Activated naive CD4-positive, alpha-beta T cell treated with anti-CD3 and anti-CD28 coated beads, Interleukin-2, amount 10 ng/mL, durations not matched to agents 7 days and 5 days (primary cell): ENCODE data around the gene PER2.
A peak's percentile ranks its signal among the peaks of the same experiment; 100 is the strongest.

Experiments
- CTCF ChIA-PET: fragments of 350-600 bp; sonication (Branson Sonifier 250); formaldehyde crosslinking; loops from one replicate; lab custom pipeline; 2021; ENCODE audit warnings: antibody characterized with exemption; lab: Charles Lee
- DNase-seq: peaks from one replicate; pipeline ENCODE4 v3.0.0-alpha.2; 2020
- H3K27ac Mint-ChIP-seq: one replicate; pipeline ENCODE4 v1.8.0; 2021; ENCODE audit warnings: mild to moderate bottlenecking, moderate library complexity, mixed read lengths
- H3K27me3 Mint-ChIP-seq: one replicate; pipeline ENCODE4 v1.8.0; 2021; ENCODE audit warnings: mild to moderate bottlenecking, mixed read lengths
- H3K36me3 Mint-ChIP-seq: one replicate; pipeline ENCODE4 v1.8.0; 2021; ENCODE audit warnings: mixed read lengths
- H3K4me1 Mint-ChIP-seq: one replicate; pipeline ENCODE4 v1.8.0; 2021; ENCODE audit warnings: mixed read lengths
- H3K4me3 Mint-ChIP-seq: one replicate; pipeline ENCODE4 v1.8.0; 2021; ENCODE audit warnings: mild to moderate bottlenecking, moderate library complexity, mixed read lengths
- H3K9me3 Mint-ChIP-seq: one replicate; pipeline ENCODE4 v1.8.0; 2021; ENCODE audit warnings: mixed read lengths

PER2 gene

DNA sequence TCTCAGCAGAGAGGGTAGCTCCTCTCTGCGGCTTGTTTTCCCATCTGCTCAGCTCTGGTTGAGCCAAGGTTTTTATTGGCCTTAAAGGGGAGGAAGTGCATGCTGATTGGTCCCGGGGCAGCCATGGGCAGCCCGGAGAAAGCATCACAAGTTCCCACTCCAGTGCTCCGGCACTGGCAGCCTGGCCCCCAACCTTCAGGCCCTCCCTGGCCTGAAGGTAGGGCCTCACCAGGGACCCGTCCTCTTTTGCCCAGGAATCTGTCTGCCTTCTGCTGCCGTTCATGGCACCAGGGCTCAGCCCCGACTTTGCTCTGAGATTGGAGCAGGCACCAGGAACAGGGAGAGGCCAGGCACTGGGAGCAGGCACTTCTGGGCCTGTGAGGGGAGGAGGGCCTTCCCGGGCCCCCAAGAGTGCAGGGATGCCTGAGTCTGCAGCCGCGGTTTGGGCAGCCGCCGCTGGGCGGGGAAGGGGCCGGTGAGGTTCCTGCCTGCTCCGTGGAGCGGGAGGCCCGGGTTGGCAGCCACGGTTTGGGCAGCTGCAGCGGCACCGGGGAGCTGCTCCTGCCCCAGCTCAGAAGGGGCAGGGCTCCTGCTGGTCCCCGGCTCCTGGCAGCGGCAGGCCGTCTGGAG is 67.4 kb downstream of the PER2 start:
- H3K4me1 Mint-ChIP-seq: no peaks in the 10 kb centered on the region
- no peaks in the 10 kb centered on the region for H3K36me3 Mint-ChIP-seq
- no peak for DNase-seq
- no peak overlapping the region for H3K4me3 Mint-ChIP-seq
- CTCF ChIA-PET: interaction anchor here (0.6 kb wide), 1 partner anchor 58 kb away, joined by 3 read pairs; no protein-coding TSS in a partner anchor
- H3K27me3 Mint-ChIP-seq: peaks cover 27% of the 10 kb centered on the region
- no peaks in the 10 kb centered on the region for H3K9me3 Mint-ChIP-seq
- H3K27ac Mint-ChIP-seq: no peak overlapping the region

DNA sequence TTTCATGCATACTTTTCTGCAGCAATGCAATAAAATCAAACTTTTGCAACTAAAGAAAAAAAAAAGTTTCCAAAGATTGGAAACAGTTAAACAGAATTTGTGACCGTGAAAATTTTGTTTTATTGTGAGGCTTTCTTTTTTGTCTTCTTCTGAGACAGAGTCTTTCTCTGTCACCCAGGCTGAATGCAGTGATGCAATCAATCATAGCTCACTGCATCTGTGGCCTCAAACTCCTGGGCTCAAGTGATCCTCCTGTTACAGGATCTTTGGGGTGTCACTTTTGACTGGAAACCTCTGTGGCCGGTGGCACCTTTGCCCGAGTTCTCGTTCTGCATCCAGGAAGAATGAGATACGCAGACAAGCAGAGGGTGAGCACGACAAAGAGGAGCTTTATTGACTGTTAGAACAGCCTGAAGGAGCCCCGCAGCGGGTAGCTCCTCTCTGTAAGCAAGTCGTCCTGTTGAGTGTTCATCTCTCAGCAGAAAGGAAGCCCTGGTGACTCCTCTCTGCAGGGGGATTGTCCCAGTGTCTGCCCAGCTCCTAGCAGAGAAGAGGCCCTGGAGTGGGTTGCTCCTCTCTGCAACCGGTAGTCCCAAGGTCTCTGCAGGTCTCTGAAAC is 68.0 kb downstream of the PER2 start:
- H3K27ac Mint-ChIP-seq: no peak overlapping the region
- H3K36me3 Mint-ChIP-seq: no peaks in the 10 kb centered on the region
- CTCF ChIA-PET: no interaction called here
- no peaks in the 10 kb centered on the region for H3K4me1 Mint-ChIP-seq
- H3K4me3 Mint-ChIP-seq: no peak overlapping the region
- peaks cover 33% of the 10 kb centered on the region for H3K27me3 Mint-ChIP-seq
- no peaks in the 10 kb centered on the region for H3K9me3 Mint-ChIP-seq
- DNase-seq: no peak

DNA sequence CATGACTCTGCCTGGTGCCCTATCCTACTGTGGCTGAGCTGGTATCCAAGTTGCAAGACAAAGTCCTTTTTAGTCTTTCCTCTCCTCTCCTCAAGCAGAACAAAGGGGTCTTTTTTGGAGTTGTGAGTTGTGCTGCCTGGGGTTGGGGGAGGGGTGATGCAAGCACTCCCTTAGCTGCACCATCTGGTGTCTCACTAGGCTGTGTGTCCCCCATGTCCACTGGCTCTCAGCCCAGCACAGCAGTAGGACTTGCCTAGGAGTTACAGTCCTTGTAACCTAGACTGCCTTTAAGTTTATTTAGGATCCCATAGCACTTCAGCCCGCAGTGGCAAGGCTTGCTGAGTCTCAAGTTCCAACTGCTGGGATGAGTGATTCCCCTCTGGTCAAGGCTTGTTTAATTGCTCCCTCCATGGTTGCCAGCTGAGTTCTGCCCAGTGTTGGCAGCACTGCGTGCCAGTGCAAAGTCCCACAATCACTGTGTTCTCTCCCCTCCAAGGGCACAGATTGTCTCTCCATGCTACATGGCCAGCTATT is 71.7 kb downstream of the PER2 start:
- Mint-ChIP-seq H3K4me3 (no peak overlapping the region), H3K27me3 (peaks cover 62% of the 10 kb centered on the region)

DNA sequence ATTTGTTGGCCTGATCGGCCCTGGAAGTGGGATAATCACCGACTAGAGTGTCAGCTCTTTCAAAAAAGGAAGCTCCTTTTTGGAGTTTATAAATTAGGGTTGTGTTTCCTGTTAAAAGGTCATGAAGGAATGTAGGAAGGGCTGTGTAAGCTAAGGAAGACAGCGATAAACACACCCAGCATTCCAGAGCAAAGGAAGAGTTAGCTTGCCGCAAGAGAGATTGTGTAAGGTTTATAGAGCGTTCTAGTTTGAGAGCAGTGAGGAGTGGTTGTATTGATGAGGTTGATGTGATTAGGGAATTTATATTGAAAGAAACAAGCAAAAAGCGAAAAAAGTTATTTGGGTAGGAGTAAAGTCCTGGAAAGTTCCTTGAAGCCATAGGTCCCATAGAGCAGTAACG is 81.4 kb downstream of the PER2 start:
- H3K36me3 Mint-ChIP-seq: peaks cover 4% of the 10 kb centered on the region
- H3K9me3 Mint-ChIP-seq: no peaks in the 10 kb centered on the region
- H3K27ac Mint-ChIP-seq: no peak overlapping the region
- CTCF ChIA-PET: no interaction called here
- H3K27me3 Mint-ChIP-seq: peaks cover 6% of the 10 kb centered on the region
- no peak for DNase-seq
- H3K4me3 Mint-ChIP-seq: no peak overlapping the region
- peaks cover 14% of the 10 kb centered on the region for H3K4me1 Mint-ChIP-seq

More for the DNA sequence above, 71.7 kb downstream of the PER2 start:
- Mint-ChIP-seq H3K36me3 (no peaks in the 10 kb centered on the region), H3K9me3 (no peaks in the 10 kb centered on the region), H3K27ac (no peak overlapping the region), H3K4me1 (no peaks in the 10 kb centered on the region)
- CTCF ChIA-PET: no interaction called here
- no peak for DNase-seq

DNA sequence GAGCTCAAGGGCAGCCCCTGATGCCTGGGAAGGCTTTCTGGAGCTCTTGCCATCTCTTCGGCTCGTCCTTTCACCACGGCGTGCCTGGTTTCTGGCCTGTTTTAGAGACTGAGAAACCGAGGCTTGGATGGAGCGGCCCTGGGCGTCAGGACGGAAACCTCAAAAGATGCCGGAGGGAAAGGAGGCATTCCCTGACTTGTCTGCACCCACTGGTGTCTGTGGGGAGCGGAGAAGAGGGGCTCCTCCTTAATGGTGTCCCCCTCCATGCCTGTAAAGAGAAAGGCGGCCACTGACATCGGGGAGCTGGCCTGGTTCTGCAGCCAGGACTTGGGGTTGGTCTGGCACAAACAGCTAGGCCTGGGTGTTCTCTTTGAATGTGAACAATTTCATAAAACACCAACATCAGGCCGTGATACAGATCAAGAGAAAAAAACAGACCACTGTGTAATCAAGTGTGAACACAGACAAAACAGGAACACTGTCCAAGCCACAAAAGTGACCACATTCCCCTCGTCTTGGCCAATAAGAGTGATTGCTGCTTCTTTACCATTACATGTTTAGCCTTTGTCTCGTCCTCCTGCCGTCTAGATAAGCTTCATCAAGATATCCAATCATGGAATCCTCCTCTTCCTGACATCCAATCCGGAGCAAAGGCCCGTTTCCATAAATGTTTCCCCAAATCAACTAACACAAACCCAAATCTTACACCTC is 84.3 kb downstream of the PER2 start:
- no peaks in the 10 kb centered on the region for H3K9me3 Mint-ChIP-seq
- H3K4me1 Mint-ChIP-seq: peaks cover 41% of the 10 kb centered on the region
- H3K36me3 Mint-ChIP-seq: peaks cover 12% of the 10 kb centered on the region
- peak overlapping the region; percentile 86 for H3K27ac Mint-ChIP-seq
- H3K27me3 Mint-ChIP-seq: no peaks in the 10 kb centered on the region
- CTCF ChIA-PET: no interaction called here
- DNase-seq: no peak
- H3K4me3 Mint-ChIP-seq: peak overlapping the region; percentile 75

DNA sequence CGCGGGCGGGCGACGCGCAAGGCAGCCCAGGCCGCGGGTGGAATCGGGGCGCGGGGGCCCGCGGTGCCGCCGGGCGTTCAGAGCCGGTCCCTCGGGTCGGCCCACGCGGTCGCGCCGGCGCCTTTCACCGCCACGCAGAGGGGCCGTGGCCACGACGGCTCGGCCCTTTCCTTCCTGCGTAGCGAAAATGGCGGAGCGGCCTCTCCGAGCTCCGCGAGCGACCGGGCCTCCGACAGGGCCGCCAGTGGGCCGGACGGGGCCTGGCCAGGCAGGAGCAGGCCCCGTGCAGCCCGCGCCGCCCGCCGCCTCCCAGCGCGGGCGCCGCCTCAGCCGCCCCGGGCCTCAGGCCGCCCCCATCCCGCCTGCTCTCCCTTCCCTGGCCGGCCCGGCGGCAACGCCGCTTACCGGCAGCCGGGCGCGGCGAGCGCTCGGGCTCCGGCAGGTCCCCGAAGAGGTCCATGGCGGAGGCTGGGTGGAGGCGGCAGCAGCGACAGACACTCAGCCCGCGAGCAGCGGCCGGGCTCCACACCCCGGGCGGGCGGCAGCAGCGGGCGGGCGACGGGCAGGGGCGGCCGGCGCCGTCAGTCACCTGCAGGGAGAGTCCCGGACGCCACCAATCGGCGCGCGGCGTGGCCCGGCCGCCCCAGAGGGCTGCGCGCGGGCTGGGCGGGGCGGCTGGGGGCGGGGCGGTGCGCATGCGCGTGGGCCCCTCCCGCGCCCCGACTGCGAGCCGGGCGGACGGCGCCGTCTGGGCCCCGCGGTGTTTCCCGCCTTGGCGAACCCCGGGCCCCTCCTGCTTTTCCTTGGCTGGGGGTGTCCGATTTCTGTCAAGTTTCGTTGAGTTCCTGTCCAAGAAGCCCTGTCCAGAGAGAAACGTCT is 85.1 kb downstream of the PER2 start, which contains the start of gene ILKAP:
TSS of gene ILKAP (minus strand) at position 602 of the 879 bp plus-strand sequence. CDS start at position 460, 142 bp downstream.
- Mint-ChIP-seq H3K4me3 (peak within 1 kb of the TSS; percentile 83), H3K27ac (peak within 1 kb of the TSS; percentile 88), H3K27me3 (no peaks in the 10 kb centered on the region), H3K4me1 (peaks cover 45% of the 10 kb centered on the region), H3K9me3 (no peaks in the 10 kb centered on the region), H3K36me3 (peaks cover 12% of the 10 kb centered on the region)
- DNase-seq: peak; percentile 90
- CTCF ChIA-PET: interaction anchor here (1.9 kb wide), 1 partner anchor 15 kb away, joined by 3 read pairs; no protein-coding TSS in a partner anchor

DNA sequence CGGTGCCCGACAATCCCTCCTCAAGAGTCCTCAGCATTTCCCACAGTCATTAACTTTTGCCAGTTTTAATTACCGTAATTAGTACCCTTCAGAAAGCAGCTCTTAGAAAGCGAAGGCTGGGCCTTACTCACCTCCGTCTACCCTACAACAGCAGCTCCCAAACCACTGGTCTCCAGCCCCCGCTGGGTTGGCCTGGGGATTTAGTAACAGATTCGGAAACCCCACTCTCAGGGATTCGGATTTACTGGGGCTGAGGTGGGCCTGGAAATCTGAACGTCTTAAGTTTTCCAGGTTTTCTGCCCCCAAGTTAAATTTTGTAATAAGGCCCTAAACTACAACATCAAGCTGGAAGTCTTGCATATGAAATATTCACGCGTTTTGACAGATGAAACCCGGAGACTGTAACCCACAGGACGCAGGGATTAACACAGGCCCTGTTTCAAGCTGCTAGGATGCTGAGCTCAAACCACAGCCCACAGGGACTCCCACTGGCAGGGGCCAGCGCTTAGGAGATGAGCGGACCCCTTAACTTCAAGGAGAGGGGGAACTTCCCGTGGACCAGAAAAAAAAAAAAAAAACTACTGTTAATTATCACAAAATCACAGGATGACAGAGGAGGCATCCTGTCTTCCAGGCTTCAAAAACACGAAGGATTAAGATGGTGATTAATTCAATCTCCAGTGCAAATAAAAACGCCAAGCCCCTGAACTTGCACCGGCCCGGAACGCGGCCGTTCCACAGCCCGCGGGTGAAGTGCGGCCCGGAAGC is 85.9 kb downstream of the PER2 start:
- peaks cover 48% of the 10 kb centered on the region for H3K4me1 Mint-ChIP-seq
- peaks cover 12% of the 10 kb centered on the region for H3K36me3 Mint-ChIP-seq
- H3K27me3 Mint-ChIP-seq: no peaks in the 10 kb centered on the region

More for the DNA sequence above, 85.9 kb downstream of the PER2 start:
- CTCF ChIA-PET: interaction anchor here (0.9 to 1.9 kb wide), 2 partner anchors 14 to 53 kb away, joined by 3 read pairs; no protein-coding TSS in a partner anchor
- peak overlapping the region; percentile 88 for H3K27ac Mint-ChIP-seq
- DNase-seq: peak; percentile 41
- peak overlapping the region; percentile 83 for H3K4me3 Mint-ChIP-seq
- H3K9me3 Mint-ChIP-seq: no peaks in the 10 kb centered on the region
